Measurements from ENCODE around the gene VRK1.

VRK1 gene

GRCh38 chr14:96790706-96791105 is 6.5 kb upstream of the VRK1 start:
- TF ChIP-seq CTCF (conservative IDR thresholded peaks at IDR 0.05; ENCODE audit: low read length) (no peak), EZH2phosphoT487 (IDR thresholded peaks at IDR 0.05; ENCODE audit: borderline replicate concordance) (no peak)
- H3K9me3 ChIP-seq (ENCODE audit: insufficient read depth, low read depth, low read length): no peaks in the 10 kb centered on the region
- no peak overlapping the region for H2AFZ ChIP-seq (ENCODE audit: low read length)
- H3K36me3 ChIP-seq (ENCODE audit: insufficient read depth, low read length): no peaks in the 10 kb centered on the region
- no peaks in the 10 kb centered on the region for H3K79me2 ChIP-seq (ENCODE audit: insufficient read depth, low read length)
- no peak overlapping the region for H3K9ac ChIP-seq (ENCODE audit: low read depth, low read length, poor library complexity, severe bottlenecking)
- H3F3A ChIP-seq (ENCODE audit: low read depth): no peaks in the 10 kb centered on the region
- no peak overlapping the region for H3K4me3 ChIP-seq (ENCODE audit: low read length, poor library complexity, severe bottlenecking)
- no peaks in the 10 kb centered on the region for H3K4me1 ChIP-seq (ENCODE audit: insufficient read depth, low read length, poor library complexity, severe bottlenecking)
- no peaks in the 10 kb centered on the region for H4K20me1 ChIP-seq (ENCODE audit: insufficient read depth, low read length, poor library complexity, severe bottlenecking)
- H3K9me2 ChIP-seq (replicated peaks; ENCODE audit: low read depth, low read length): no peaks in the 10 kb centered on the region
- H3K27me3 ChIP-seq (ENCODE audit: insufficient read depth, low read length, poor library complexity, severe bottlenecking): no peaks in the 10 kb centered on the region
- no peak overlapping the region for H3K4me2 ChIP-seq (ENCODE audit: low read depth, low read length, poor library complexity, severe bottlenecking)

- H3K9me2 ChIP-seq (replicated peaks; ENCODE audit: low read depth, low read length): no peaks in the 10 kb centered on the region
- no peaks in the 10 kb centered on the region for H3K9me3 ChIP-seq (ENCODE audit: insufficient read depth, low read depth, low read length)
- no peak overlapping the region for H3K4me2 ChIP-seq (ENCODE audit: low read depth, low read length, poor library complexity, severe bottlenecking)
- no peaks in the 10 kb centered on the region for H4K20me1 ChIP-seq (ENCODE audit: insufficient read depth, low read length, poor library complexity, severe bottlenecking)
- no peaks in the 10 kb centered on the region for H3K4me1 ChIP-seq (ENCODE audit: insufficient read depth, low read length, poor library complexity, severe bottlenecking)
- no peaks in the 10 kb centered on the region for H3K36me3 ChIP-seq (ENCODE audit: insufficient read depth, low read length)
- no peak overlapping the region for H2AFZ ChIP-seq (ENCODE audit: low read length)
- H3K4me3 ChIP-seq (ENCODE audit: low read length, poor library complexity, severe bottlenecking): no peak overlapping the region
- H3K79me2 ChIP-seq (ENCODE audit: insufficient read depth, low read length): no peaks in the 10 kb centered on the region
- H3K9ac ChIP-seq (ENCODE audit: low read depth, low read length, poor library complexity, severe bottlenecking): no peak overlapping the region
- TF ChIP-seq EZH2phosphoT487 (IDR thresholded peaks at IDR 0.05; ENCODE audit: borderline replicate concordance): no peak
- no peak for TF ChIP-seq CTCF (conservative IDR thresholded peaks at IDR 0.05; ENCODE audit: low read length)
- no peaks in the 10 kb centered on the region for H3F3A ChIP-seq (ENCODE audit: low read depth)
- no peaks in the 10 kb centered on the region for H3K27me3 ChIP-seq (ENCODE audit: insufficient read depth, low read length, poor library complexity, severe bottlenecking)
Observed at GRCh38 chr14:96792003-96792402, 5.2 kb upstream of the VRK1 start.

- H3K9me2 ChIP-seq (replicated peaks; ENCODE audit: low read depth, low read length): no peaks in the 10 kb centered on the region
- no peaks in the 10 kb centered on the region for H3K27me3 ChIP-seq (ENCODE audit: insufficient read depth, low read length, poor library complexity, severe bottlenecking)
- no peak for TF ChIP-seq EZH2phosphoT487 (IDR thresholded peaks at IDR 0.05; ENCODE audit: borderline replicate concordance)
- no peak for TF ChIP-seq CTCF (conservative IDR thresholded peaks at IDR 0.05; ENCODE audit: low read length)
- no peak overlapping the region for H3K4me3 ChIP-seq (ENCODE audit: low read length, poor library complexity, severe bottlenecking)
- H3F3A ChIP-seq (ENCODE audit: low read depth): no peaks in the 10 kb centered on the region
- H3K79me2 ChIP-seq (ENCODE audit: insufficient read depth, low read length): peaks cover 3% of the 10 kb centered on the region
- H3K36me3 ChIP-seq (ENCODE audit: insufficient read depth, low read length): no peaks in the 10 kb centered on the region
- H3K9me3 ChIP-seq (ENCODE audit: insufficient read depth, low read depth, low read length): no peaks in the 10 kb centered on the region
- H3K4me1 ChIP-seq (ENCODE audit: insufficient read depth, low read length, poor library complexity, severe bottlenecking): no peaks in the 10 kb centered on the region
- H3K9ac ChIP-seq (ENCODE audit: low read depth, low read length, poor library complexity, severe bottlenecking): no peak overlapping the region
- peaks cover 3% of the 10 kb centered on the region for H4K20me1 ChIP-seq (ENCODE audit: insufficient read depth, low read length, poor library complexity, severe bottlenecking)
- H2AFZ ChIP-seq (ENCODE audit: low read length): no peak overlapping the region
- no peak overlapping the region for H3K4me2 ChIP-seq (ENCODE audit: low read depth, low read length, poor library complexity, severe bottlenecking)
Observed at GRCh38 chr14:96792591-96792990, 4.6 kb upstream of the VRK1 start.

All from Loucy (cell line).